Astrocyte of the spinal cord (primary cell): ENCODE data around the gene KRCC1.

Source experiments
- DNase-seq: peaks from one replicate; pipeline ENCODE4 v3.0.0; 2011; ENCODE audit warnings: low read depth, low spot score
- H3K4me3 ChIP-seq: 2 replicates; pipeline ENCODE4 v1.5.1; 2011; ENCODE audit warnings: low read depth, mild to moderate bottlenecking, low read length, moderate library complexity
- in situ Hi-C: cut with HindIII; loops from 2 replicates; pipeline ENCODE4 v1.10.0; 2017; ENCODE audit warnings: low sequenced_read_pairs
- TF ChIP-seq, protein P1 (sequence below): IDR thresholded peaks from 2 replicates; pipeline ENCODE4 v1.5.1; 2012; ENCODE audit warnings: low read depth, mild to moderate bottlenecking, low read length, inconsistent platforms

Gene KRCC1

DNA sequence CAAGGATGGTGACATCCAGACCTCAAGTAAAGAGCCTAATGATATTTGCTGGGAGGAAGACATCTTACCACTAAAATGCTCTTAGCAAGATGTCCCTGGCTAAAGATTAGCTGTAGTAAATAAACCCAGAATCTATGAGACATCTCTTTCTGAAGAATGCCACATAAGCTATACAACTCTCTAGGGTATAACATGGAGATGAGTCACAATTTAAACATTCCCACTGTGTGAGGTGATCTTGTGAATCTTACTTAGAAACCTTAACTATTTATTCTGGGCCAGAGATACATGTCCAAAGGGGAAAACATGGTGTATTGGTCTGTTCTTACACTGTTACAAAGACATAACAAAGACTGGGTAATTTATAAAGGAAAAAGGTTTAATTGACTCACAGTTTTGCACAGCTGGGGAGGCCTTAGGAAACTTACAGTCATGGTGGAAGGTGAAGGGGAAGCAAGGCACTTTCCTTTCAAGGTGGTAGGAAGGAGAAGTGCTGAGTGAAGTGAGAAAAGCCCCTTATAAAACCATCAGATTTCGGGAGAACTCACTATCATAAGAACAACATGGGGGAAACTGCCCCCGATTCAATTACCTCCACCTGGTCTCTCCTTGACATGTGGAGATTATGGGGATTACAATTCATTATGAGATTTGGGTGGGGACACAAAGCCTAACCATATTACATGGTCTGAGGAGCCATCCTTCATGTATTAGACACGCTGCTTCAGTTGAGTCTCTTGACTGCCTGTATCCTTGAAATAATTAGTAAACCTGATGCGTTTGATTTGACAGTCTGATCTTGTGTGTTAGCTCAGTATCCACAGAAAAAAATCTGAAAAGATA, 17.1 kb downstream of the KRCC1 start:
- no peak overlapping the region for H3K4me3 ChIP-seq
- in situ Hi-C loops = no loop called here
- TF ChIP-seq, protein P1, sequence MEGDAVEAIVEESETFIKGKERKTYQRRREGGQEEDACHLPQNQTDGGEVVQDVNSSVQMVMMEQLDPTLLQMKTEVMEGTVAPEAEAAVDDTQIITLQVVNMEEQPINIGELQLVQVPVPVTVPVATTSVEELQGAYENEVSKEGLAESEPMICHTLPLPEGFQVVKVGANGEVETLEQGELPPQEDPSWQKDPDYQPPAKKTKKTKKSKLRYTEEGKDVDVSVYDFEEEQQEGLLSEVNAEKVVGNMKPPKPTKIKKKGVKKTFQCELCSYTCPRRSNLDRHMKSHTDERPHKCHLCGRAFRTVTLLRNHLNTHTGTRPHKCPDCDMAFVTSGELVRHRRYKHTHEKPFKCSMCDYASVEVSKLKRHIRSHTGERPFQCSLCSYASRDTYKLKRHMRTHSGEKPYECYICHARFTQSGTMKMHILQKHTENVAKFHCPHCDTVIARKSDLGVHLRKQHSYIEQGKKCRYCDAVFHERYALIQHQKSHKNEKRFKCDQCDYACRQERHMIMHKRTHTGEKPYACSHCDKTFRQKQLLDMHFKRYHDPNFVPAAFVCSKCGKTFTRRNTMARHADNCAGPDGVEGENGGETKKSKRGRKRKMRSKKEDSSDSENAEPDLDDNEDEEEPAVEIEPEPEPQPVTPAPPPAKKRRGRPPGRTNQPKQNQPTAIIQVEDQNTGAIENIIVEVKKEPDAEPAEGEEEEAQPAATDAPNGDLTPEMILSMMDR = no peak
- DNase-seq = peak; percentile 94

DNA sequence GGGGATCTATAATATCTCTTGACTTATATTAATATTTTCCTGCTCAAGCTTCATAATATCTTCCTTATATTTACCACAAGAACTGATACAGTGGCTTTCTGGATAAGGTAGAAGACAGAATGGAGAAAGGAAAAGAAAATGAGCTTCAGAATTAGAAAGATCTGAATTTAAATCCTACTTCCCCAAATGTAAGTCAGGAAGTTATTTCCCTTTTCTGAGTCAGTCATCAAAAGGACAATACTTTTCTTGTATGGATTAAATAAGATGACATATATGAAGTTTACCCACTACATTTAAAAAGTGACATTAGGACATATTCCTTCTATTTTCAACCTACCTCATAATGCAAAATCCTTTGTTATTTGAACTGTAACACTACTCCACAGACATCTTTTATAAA, 19.0 kb downstream of the KRCC1 start:
- DNase-seq = no peak
- H3K4me3 ChIP-seq = no peak overlapping the region
- TF ChIP-seq, protein P1 = no peak
- in situ Hi-C loops = no loop called here

DNA sequence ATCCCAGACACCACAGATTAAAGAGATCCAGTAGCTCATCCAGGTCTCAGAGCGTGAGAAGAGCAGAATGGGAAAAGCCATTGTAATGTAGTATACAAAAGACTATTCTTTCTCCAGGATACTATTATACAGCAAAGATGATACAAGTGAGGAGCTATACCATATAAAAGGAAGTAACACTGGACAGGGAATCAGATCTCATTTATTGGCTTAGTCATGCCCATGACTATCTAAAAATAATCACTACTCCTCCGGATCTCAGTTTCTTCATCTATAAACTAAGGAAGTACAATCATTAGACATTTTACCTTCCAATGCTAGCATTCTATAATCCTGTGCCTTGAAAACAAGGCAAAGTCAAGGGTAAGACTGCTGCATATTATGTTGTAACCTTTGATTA, 19.4 kb downstream of the KRCC1 start:
- TF ChIP-seq, protein P1 = no peak
- no peak for DNase-seq
- no peak overlapping the region for H3K4me3 ChIP-seq
- in situ Hi-C loops = no loop called here

DNA sequence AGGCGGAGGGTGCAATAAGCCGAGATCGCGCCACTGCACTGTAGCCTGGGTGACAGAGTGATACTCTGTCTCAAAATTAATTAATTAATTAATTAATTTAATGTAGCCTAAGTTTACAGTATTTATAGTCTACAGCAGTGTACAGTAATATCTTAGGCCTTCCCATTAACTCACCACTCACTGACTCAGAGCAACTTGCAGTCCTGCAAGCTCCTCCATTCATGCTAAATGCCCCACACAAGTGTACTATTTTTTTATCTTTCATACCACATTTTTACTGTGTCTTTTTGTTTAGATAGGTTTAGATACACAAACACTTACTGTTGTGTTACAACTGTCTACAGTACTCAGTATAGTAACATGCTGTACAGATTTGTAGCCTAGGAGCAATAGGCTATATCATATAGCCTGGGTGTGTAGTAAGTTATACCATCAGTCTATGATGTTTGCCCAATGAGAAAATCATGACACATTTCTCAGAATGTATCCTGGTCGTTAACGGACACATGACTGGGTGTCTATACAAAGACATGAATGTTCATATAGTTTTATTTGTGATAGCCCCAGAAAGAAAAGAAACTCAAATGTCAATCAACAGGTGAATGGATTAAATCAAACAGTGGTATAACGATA, 23.4 kb downstream of the KRCC1 start:
- DNase-seq = no peak
- H3K4me3 ChIP-seq = no peak overlapping the region
- in situ Hi-C loops = no loop called here
- TF ChIP-seq, protein P1 = no peak

DNA sequence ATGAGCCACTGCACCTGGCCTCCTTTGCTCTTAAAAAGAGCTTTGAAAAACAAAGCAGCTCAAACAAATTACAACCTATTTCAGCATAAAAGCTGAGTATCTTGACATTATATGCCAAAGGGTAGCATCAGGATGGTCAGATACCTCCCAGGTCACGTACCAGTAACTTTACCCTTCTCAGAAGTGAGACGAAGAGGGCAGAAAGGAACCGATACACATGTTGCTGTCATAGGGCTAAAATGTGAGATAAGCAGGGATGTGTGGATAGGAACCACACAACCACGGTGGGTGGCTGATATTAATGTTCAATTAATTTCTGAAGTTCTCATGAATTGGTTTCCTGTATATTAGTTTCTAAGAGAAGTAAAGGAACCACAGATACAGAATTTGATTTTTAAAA, 26.7 kb downstream of the KRCC1 start:
- TF ChIP-seq, protein P1 = no peak

DNA sequence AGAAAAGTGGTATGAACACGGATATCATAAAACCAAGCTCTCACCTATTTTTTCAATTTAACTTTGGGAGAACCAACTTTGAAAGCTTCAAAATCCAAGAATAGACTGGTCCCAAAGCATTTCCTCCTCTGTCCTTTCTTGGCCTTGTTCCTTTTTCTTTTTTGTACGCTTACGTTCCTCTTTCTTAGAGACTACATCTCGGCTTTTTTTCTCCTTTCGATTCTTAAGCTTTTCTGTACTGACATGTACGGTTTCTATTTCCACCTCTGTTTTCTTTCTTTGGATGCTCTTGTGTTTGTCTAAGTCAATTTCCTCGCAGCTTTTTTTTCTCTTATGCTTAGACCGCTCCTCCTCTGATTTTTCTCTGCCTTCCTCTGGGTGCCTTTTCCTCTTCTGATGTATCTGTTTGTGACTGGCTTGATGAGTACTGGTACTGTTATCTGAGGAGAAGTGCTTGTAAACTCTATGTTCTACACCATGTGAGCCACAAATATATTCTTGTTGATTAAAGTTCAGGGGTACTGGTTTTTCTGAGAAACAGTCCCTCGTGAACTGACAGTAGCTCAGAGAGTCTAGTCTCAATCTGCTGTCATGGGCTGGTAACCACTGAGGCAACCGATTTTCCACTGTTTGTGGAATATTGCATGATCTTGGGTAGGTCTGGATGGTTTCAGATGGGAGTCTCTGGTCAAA, 27.7 kb downstream of the KRCC1 start:
- in situ Hi-C loops = no loop called here
- H3K4me3 ChIP-seq = no peak overlapping the region
- DNase-seq = no peak
- TF ChIP-seq, protein P1 = no peak

More for the DNA sequence above, 26.7 kb downstream of the KRCC1 start:
- in situ Hi-C loops = no loop called here
- DNase-seq = no peak
- H3K4me3 ChIP-seq = no peak overlapping the region
